A673 (cell line): ENCODE measurements around the gene CCDC158. TPM values are rescaled to one million over a fixed set of nuclear protein-coding genes. Genes with fewer than 3 reads are reported as not detected.

Experiments
- BruUV-seq: library from RNA; stranded (reverse); fragments of 400-500 nt; replicated peaks from 2 replicates; lab custom pipeline; 2021; lab: Mats Ljungman, UMichigan
- CTCF ChIA-PET: fragments of 300-600 bp; sonication (Branson Sonifier 250); formaldehyde crosslinking; loops from one replicate; lab custom pipeline; 2022; ENCODE audit warnings: antibody characterized with exemption; lab: Charles Lee
- POLR2A ChIA-PET: fragments of 300-600 bp; sonication (Branson Sonifier 250); formaldehyde crosslinking; loops from one replicate; lab custom pipeline; 2022; ENCODE audit warnings: antibody characterized with exemption; ENCODE audit not compliant: low non-redundant PET; lab: Charles Lee
- DNase-seq: peaks from one replicate; pipeline ENCODE4 v3.0.0-alpha.2; 2015; ENCODE audit warnings: low spot score
- H3K27ac ChIP-seq: fragments of 200-600 bp; sonication (generic); 2 replicates; pipeline ENCODE4 v1.5.1; 2016; ENCODE audit warnings: mixed run types, low read depth, mild to moderate bottlenecking, mixed read lengths, antibody characterized with exemption, low read length; ENCODE audit not compliant: poor library complexity, severe bottlenecking
- H3K27me3 ChIP-seq: fragments of 200-600 bp; sonication (generic); replicated peaks from 2 replicates; pipeline ENCODE4 v1.6.1; 2017; ENCODE audit warnings: mixed run types, low read depth, mild to moderate bottlenecking, mixed read lengths, antibody characterized with exemption, low read length; ENCODE audit not compliant: insufficient read depth, poor library complexity
- H3K36me3 ChIP-seq: fragments of 200-600 bp; sonication (generic); 2 replicates; pipeline ENCODE4 v1.6.1; 2016; ENCODE audit warnings: mixed run types, mild to moderate bottlenecking, mixed read lengths, antibody characterized with exemption, low read length; ENCODE audit not compliant: insufficient read depth, poor library complexity, severe bottlenecking
- H3K4me1 ChIP-seq: fragments of 200-600 bp; sonication (generic); 2 replicates; pipeline ENCODE4 v1.6.1; 2017; ENCODE audit warnings: mixed run types, mild to moderate bottlenecking, mixed read lengths, antibody characterized with exemption, low read length; ENCODE audit not compliant: insufficient read depth, poor library complexity, severe bottlenecking
- H3K4me3 ChIP-seq: fragments of 200-600 bp; sonication (generic); 2 replicates; pipeline ENCODE4 v1.5.1; 2016; ENCODE audit warnings: low read depth, mixed run types, mild to moderate bottlenecking, mixed read lengths, low read length; ENCODE audit not compliant: poor library complexity, severe bottlenecking
- H3K9me3 ChIP-seq: fragments of 200-600 bp; sonication (generic); 2 replicates; pipeline ENCODE4 v1.6.1; 2016; ENCODE audit warnings: mixed run types, low read depth, mild to moderate bottlenecking, mixed read lengths, antibody characterized with exemption, low read length; ENCODE audit not compliant: poor library complexity, severe bottlenecking
- CTCF ChIP-seq: fragments of 300-800, 200-600 bp; sonication (generic); conservative IDR thresholded peaks from 2 replicates; pipeline ENCODE4 v1.5.1; 2017; ENCODE audit warnings: low read depth, mild to moderate bottlenecking, antibody characterized with exemption, low read length, moderate library complexity, mixed read lengths
- EZH2 ChIP-seq: fragments of 200-600 bp; sonication (generic); IDR thresholded peaks from 2 replicates; pipeline ENCODE4 v1.6.1; 2017; ENCODE audit warnings: borderline replicate concordance, low read depth, mild to moderate bottlenecking, mixed read lengths, antibody characterized with exemption, low read length; ENCODE audit not compliant: poor library complexity, severe bottlenecking
- intact Hi-C: fragments of 100-400 bp; cut with micrococcal nuclease; formaldehyde crosslinking; loops from one replicate; pipeline ENCODE4 v1.10.0; 2022; ENCODE audit not compliant: unreplicated experiment
- total RNA-seq: library from RNA; stranded (reverse); gene quantifications from 2 replicates; pipeline ENCODE4 v1.2.3, GENCODE V29; 2021

Gene CCDC158
- total RNA-seq, 1 experiment from 2014 or later = not detected

- H3K4me1 ChIP-seq = no peaks in the 10 kb centered on the region
- H3K36me3 ChIP-seq = no peaks in the 10 kb centered on the region
- ChIA-PET CTCF (interaction anchor here (1.9 kb wide), 1 partner anchor 197 kb away, joined by 7 read pairs; no protein-coding TSS in a partner anchor), POLR2A (no interaction called here)
- no peak for TF ChIP-seq EZH2
- TF ChIP-seq CTCF = no peak
- no peak overlapping the region for H3K27ac ChIP-seq
- intact Hi-C loops = no loop called here
- no peak overlapping the region for H3K4me3 ChIP-seq
- no peaks in the 10 kb centered on the region for H3K9me3 ChIP-seq
- no TSS peak for BruUV-seq
- H3K27me3 ChIP-seq = no peaks in the 10 kb centered on the region
- no peak for DNase-seq
Observed at GRCh38 chr4:76376534-76376933, 44.4 kb downstream of the CCDC158 start.

- Histone ChIP-seq H3K27me3 (no peaks in the 10 kb centered on the region), H3K4me3 (no peak overlapping the region), H3K4me1 (no peaks in the 10 kb centered on the region), H3K27ac (no peak overlapping the region), H3K36me3 (no peaks in the 10 kb centered on the region), H3K9me3 (no peaks in the 10 kb centered on the region)
- TF ChIP-seq EZH2 = no peak
- TF ChIP-seq CTCF = no peak
- no TSS peak for BruUV-seq
- POLR2A ChIA-PET = no interaction called here
- intact Hi-C loops = no loop called here
- CTCF ChIA-PET = no interaction called here
- DNase-seq = no peak
Observed at GRCh38 chr4:76375703-76376102, 45.2 kb downstream of the CCDC158 start.

GRCh38 chr4:76374798-76375197 is 46.1 kb downstream of the CCDC158 start:
- Histone ChIP-seq H3K27ac (no peak overlapping the region), H3K4me1 (no peaks in the 10 kb centered on the region), H3K27me3 (no peaks in the 10 kb centered on the region), H3K36me3 (no peaks in the 10 kb centered on the region), H3K4me3 (no peak overlapping the region), H3K9me3 (no peaks in the 10 kb centered on the region)
- TF ChIP-seq EZH2 = no peak
- TF ChIP-seq CTCF = no peak
- ChIA-PET POLR2A (no interaction called here), CTCF (no interaction called here)
- no TSS peak for BruUV-seq
- DNase-seq = no peak
- intact Hi-C loops = no loop called here
